ENCODE results near the gene CA5B. TPM values are rescaled to one million over a fixed set of nuclear protein-coding genes. Genes with fewer than 3 reads are reported as not detected.

The CA5B gene
- total RNA-seq, 5 donors from 2014 or later (not counting 1 experiment from before 2014, with no cell fraction given) = 34.2 to 80.9 (median 44.6) TPM

DNA sequence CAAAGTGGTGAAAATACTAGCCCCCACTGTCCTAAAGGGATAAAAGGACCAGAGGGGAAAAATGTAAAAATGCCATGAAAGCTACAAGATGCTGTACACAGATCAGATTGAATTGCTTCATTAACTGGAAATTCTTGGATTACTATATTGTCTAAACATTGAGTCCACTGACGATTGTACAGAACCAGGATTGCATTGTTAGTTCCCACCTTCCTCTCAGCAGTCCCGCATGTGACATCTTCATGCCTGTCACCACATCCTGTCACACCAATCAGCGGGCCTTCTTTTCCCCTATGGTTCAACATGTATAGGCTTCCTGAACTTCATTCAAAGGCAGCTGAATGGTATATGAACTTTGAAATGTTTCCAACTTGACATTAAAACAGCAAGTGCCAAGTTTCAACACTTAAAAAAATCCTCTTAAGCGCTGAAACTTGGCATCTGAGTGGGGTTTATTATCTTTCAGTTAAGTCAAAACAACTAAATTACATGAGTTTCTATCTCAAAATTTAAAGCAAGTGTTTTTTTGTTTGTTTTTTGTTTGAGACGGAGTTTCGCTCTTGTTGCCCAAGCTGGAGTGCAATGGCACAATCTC is 76.8 kb downstream of the CA5B start:
- Histone ChIP-seq H3K4me1 (ENCODE audit: control insufficient read depth in 1 of 2, extremely low read depth in 1 of 2, insufficient read depth in 2 of 2, low read length in 2 of 2) (peaks cover 17 to 20% of the 10 kb centered on the region in 2 experiments), H3K4me3 (ENCODE audit: control insufficient read depth in 1 of 2, extremely low read depth in 1 of 2, low read length in 1 of 2) (no peak overlapping the region), H3K9me3 (no peaks in the 10 kb centered on the region), H3K27me3 (replicated peaks in 1 of 2; ENCODE audit: control insufficient read depth in 2 of 2, extremely low read depth in 1 of 2, insufficient read depth in 2 of 2, low read length in 1 of 2) (no peaks in the 10 kb centered on the region), H3K36me3 (ENCODE audit: control insufficient read depth in 2 of 2, extremely low read depth in 1 of 2, insufficient read depth in 1 of 2, low read length in 1 of 2) (peaks cover 18 to 35% of the 10 kb centered on the region in 2 donors), H3K27ac (ENCODE audit: low read length) (no peak overlapping the region)
- H3K4me3 Mint-ChIP-seq = no peak overlapping the region
- WGBS (ENCODE audit: insufficient coverage) = no CpG with 5 or more reads among the region's 6 CpGs
- H3K36me3 Mint-ChIP-seq = peaks cover 20% of the 10 kb centered on the region
- H3K27ac Mint-ChIP-seq = peak overlapping the region; percentile 31 to 39
- no peak for ATAC-seq (replicated peaks in 1 of 4)
- peaks cover 33 to 46% (median 34%) of the 10 kb centered on the region in 3 donors for H3K4me1 Mint-ChIP-seq
- peak in 2 of 35 experiments; percentile 4 to 14 for DNase-seq
- H3K9me3 Mint-ChIP-seq = no peaks in the 10 kb centered on the region
- POLR2A ChIA-PET = interaction anchor here in 1 of 2 donors (0.8 kb wide), 1 partner anchor 24 kb away, joined by 3 read pairs; no protein-coding TSS in a partner anchor
- CTCF ChIA-PET = interaction anchor here in 1 of 2 donors (1.0 kb wide), 1 partner anchor 123 kb away, joined by 3 read pairs; no protein-coding TSS in a partner anchor
- H3K27me3 Mint-ChIP-seq = no peaks in the 10 kb centered on the region

- Histone ChIP-seq H3K9me3 (no peaks in the 10 kb centered on the region), H3K4me3 (ENCODE audit: control insufficient read depth in 1 of 2, extremely low read depth in 1 of 2, low read length in 1 of 2) (no peak overlapping the region), H3K4me1 (ENCODE audit: control insufficient read depth in 1 of 2, extremely low read depth in 1 of 2, insufficient read depth in 2 of 2, low read length in 2 of 2) (peaks cover 17 to 20% of the 10 kb centered on the region in 2 experiments), H3K36me3 (ENCODE audit: control insufficient read depth in 2 of 2, extremely low read depth in 1 of 2, insufficient read depth in 1 of 2, low read length in 1 of 2) (peaks cover 18 to 40% of the 10 kb centered on the region in 2 donors), H3K27me3 (replicated peaks in 1 of 2; ENCODE audit: control insufficient read depth in 2 of 2, extremely low read depth in 1 of 2, insufficient read depth in 2 of 2, low read length in 1 of 2) (no peaks in the 10 kb centered on the region), H3K27ac (ENCODE audit: low read length) (peak overlapping the region; percentile 41)
- ATAC-seq (replicated peaks in 1 of 4) (peak; percentile 54 to 77 (median 70)), DNase-seq (peak in 19 of 35 experiments; percentile 0 to 55 (median 9))
- ChIA-PET CTCF (interaction anchor here (0.6 to 1.4 kb wide), 4 partner anchors 10 to 857 kb away, joined by 3 to 5 read pairs (median 4); partner anchors contain the start of gene ZRSR2 (in 1 of the 2)), POLR2A (interaction anchor here in 1 of 2 donors (0.8 kb wide), 1 partner anchor 25 kb away, joined by 3 read pairs; no protein-coding TSS in a partner anchor)
- no peaks in the 10 kb centered on the region for H3K9me3 Mint-ChIP-seq
- peak overlapping the region; percentile 66 for H3K27ac Mint-ChIP-seq
- H3K4me1 Mint-ChIP-seq = peaks cover 33 to 46% (median 34%) of the 10 kb centered on the region in 3 donors
- H3K4me3 Mint-ChIP-seq = no peak overlapping the region
- WGBS (ENCODE audit: insufficient coverage) = no CpG with 5 or more reads among the region's 10 CpGs
- peaks cover 22% of the 10 kb centered on the region for H3K36me3 Mint-ChIP-seq
- H3K27me3 Mint-ChIP-seq = no peaks in the 10 kb centered on the region
Observed at GRCh38 chrX:15815779-15816437, 77.8 kb downstream of the CA5B start.

GRCh38 chrX:15816438-15816809 is 78.4 kb downstream of the CA5B start:
- ChIA-PET POLR2A (no interaction called here), CTCF (interaction anchor here in 1 of 2 donors (0.9 to 1.4 kb wide), 3 partner anchors 11 to 62 kb away, joined by 3 to 5 read pairs (median 5); partner anchors contain the start of gene ZRSR2)
- H3K36me3 ChIP-seq (ENCODE audit: control insufficient read depth in 2 of 2, extremely low read depth in 1 of 2, insufficient read depth in 1 of 2, low read length in 1 of 2) = peaks cover 14 to 42% of the 10 kb centered on the region in 2 donors
- no CpG with 5 or more reads among the region's 1 CpG for WGBS (ENCODE audit: insufficient coverage)
- H3K4me3 Mint-ChIP-seq = no peak overlapping the region
- H3K27ac ChIP-seq (ENCODE audit: low read length) = peak overlapping the region; percentile 41
- H3K4me1 Mint-ChIP-seq = peaks cover 33 to 46% (median 34%) of the 10 kb centered on the region in 3 donors
- H3K9me3 ChIP-seq = no peaks in the 10 kb centered on the region
- no peak for DNase-seq
- ATAC-seq (replicated peaks in 1 of 4) = no peak
- peaks cover 25% of the 10 kb centered on the region for H3K36me3 Mint-ChIP-seq
- no peaks in the 10 kb centered on the region for H3K27me3 Mint-ChIP-seq
- peak overlapping the region; percentile 66 for H3K27ac Mint-ChIP-seq
- H3K9me3 Mint-ChIP-seq = no peaks in the 10 kb centered on the region
- peaks cover 17 to 20% of the 10 kb centered on the region in 2 experiments for H3K4me1 ChIP-seq (ENCODE audit: control insufficient read depth in 1 of 2, extremely low read depth in 1 of 2, insufficient read depth in 2 of 2, low read length in 2 of 2)
- no peaks in the 10 kb centered on the region for H3K27me3 ChIP-seq (replicated peaks in 1 of 2; ENCODE audit: control insufficient read depth in 2 of 2, extremely low read depth in 1 of 2, insufficient read depth in 2 of 2, low read length in 1 of 2)
- no peak overlapping the region for H3K4me3 ChIP-seq (ENCODE audit: control insufficient read depth in 1 of 2, extremely low read depth in 1 of 2, low read length in 1 of 2)

DNA sequence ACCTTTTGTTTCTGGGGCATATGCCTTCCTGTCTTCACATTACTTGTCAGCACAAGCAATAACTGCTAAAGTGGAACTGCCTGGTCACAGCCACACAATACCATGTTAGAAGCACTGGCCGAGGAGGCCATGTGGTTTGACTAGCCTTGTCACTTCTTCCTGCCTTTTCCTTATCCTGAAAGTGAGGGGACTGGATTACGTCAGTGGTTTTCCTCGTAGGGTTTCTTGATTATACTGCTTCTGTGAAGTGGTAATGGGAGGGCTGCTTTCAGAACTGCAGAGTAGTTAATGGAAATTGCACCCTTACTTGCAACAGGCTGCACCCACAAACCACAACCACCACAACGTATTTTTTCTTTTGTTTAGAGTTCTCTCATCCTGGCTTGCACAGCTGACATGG is 78.8 kb downstream of the CA5B start:
- CTCF ChIA-PET = interaction anchor here in 1 of 2 donors (1.0 to 1.4 kb wide), 2 partner anchors 26 to 63 kb away, joined by 3 to 5 read pairs; partner anchors contain the start of gene ZRSR2
- peaks cover 33 to 46% (median 34%) of the 10 kb centered on the region in 3 donors for H3K4me1 Mint-ChIP-seq
- peaks cover 17 to 20% of the 10 kb centered on the region in 2 experiments for H3K4me1 ChIP-seq (ENCODE audit: control insufficient read depth in 1 of 2, extremely low read depth in 1 of 2, insufficient read depth in 2 of 2, low read length in 2 of 2)
- peak overlapping the region; percentile 41 for H3K27ac ChIP-seq (ENCODE audit: low read length)
- H3K9me3 Mint-ChIP-seq = no peaks in the 10 kb centered on the region
- peak overlapping the region; percentile 70 to 83 for H3K27ac Mint-ChIP-seq
- POLR2A ChIA-PET = no interaction called here
- DNase-seq (peak in 28 of 35 experiments; percentile 0 to 63 (median 14)), ATAC-seq (replicated peaks in 1 of 4) (peak; percentile 45 to 80 (median 76))
- no CpG with 5 or more reads among the region's 4 CpGs for WGBS (ENCODE audit: insufficient coverage)
- H3K36me3 ChIP-seq (ENCODE audit: control insufficient read depth in 2 of 2, extremely low read depth in 1 of 2, insufficient read depth in 1 of 2, low read length in 1 of 2) = peaks cover 16 to 42% of the 10 kb centered on the region in 2 donors
- H3K27me3 Mint-ChIP-seq = no peaks in the 10 kb centered on the region
- no peaks in the 10 kb centered on the region for H3K27me3 ChIP-seq (replicated peaks in 1 of 2; ENCODE audit: control insufficient read depth in 2 of 2, extremely low read depth in 1 of 2, insufficient read depth in 2 of 2, low read length in 1 of 2)
- H3K36me3 Mint-ChIP-seq = peaks cover 27% of the 10 kb centered on the region
- H3K9me3 ChIP-seq = no peaks in the 10 kb centered on the region
- H3K4me3 ChIP-seq (ENCODE audit: control insufficient read depth in 1 of 2, extremely low read depth in 1 of 2, low read length in 1 of 2) = no peak overlapping the region
- H3K4me3 Mint-ChIP-seq = peak overlapping the region in 2 of 3 donors; percentile 31 to 35

DNA sequence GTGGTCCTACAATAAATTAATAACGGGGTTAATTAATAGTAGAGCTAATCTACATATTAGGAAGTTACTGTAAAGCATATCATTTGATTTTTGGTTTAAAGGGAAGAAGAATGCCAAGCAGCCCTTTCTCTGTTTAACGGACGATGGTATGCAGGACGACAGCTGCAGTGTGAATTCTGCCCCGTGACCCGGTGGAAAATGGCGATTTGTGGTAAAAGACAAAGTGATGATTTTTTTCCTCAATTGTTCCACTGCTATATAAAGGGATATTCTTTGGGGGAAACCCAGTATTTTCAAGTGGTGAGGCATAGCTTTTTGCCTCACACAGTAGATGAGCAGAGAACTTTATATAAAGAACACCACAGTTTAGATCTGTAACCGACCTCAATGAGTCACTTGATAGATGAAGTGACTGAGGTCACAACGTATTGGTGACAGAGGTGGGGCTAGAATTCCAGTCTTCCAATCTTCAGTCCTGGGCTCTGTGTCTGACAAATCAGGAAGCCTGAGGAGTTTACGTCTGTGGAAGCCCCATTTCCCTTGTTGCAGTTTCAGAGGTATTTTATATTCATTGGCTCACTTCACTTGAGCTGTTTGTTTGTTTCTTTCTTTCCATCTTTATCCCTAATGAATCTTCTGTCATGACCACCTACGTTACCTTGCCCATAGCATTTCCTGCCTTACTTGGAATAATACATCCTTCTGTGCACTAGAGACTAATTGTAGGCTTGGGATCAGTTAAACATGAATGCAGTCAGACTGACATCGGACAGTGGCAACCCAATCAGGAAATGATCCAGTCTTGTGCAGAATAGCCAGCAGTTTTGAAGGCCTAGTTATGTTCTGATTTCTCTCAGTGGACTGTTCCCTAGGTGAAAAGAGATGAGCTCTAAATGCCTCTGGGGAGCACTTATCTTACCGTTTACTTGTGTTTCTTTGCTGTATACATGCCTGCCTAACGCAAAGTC is 82.3 kb downstream of the CA5B start:
- no peak overlapping the region for H3K4me3 ChIP-seq (ENCODE audit: control insufficient read depth in 1 of 2, extremely low read depth in 1 of 2, low read length in 1 of 2)
- no peaks in the 10 kb centered on the region for H3K27me3 Mint-ChIP-seq
- H3K36me3 Mint-ChIP-seq = peaks cover 17% of the 10 kb centered on the region
- ATAC-seq (replicated peaks in 1 of 4) (no peak), DNase-seq (no peak)
- no peaks in the 10 kb centered on the region for H3K9me3 ChIP-seq
- H3K4me1 Mint-ChIP-seq = peaks cover 19 to 26% (median 21%) of the 10 kb centered on the region in 3 donors
- H3K4me1 ChIP-seq (ENCODE audit: control insufficient read depth in 1 of 2, extremely low read depth in 1 of 2, insufficient read depth in 2 of 2, low read length in 2 of 2) = peaks cover 13 to 15% of the 10 kb centered on the region in 2 experiments
- H3K27me3 ChIP-seq (replicated peaks in 1 of 2; ENCODE audit: control insufficient read depth in 2 of 2, extremely low read depth in 1 of 2, insufficient read depth in 2 of 2, low read length in 1 of 2) = no peaks in the 10 kb centered on the region
- CTCF ChIA-PET = no interaction called here
- H3K9me3 Mint-ChIP-seq = no peaks in the 10 kb centered on the region
- H3K36me3 ChIP-seq (ENCODE audit: control insufficient read depth in 2 of 2, extremely low read depth in 1 of 2, insufficient read depth in 1 of 2, low read length in 1 of 2) = peaks cover 14 to 35% of the 10 kb centered on the region in 2 donors
- H3K27ac ChIP-seq (ENCODE audit: low read length) = no peak overlapping the region
- POLR2A ChIA-PET = no interaction called here
- peak overlapping the region in 1 of 2 donors; percentile 21 for H3K27ac Mint-ChIP-seq
- WGBS (ENCODE audit: insufficient coverage) = 100% methylated on average over 1 of the region's 14 CpGs
- no peak overlapping the region for H3K4me3 Mint-ChIP-seq
